Hepatocyte (in vitro differentiated cells): Measurements from ENCODE around the gene PPP1R12A. TPM values are rescaled to one million over a fixed set of nuclear protein-coding genes. Genes with fewer than 3 reads are reported as not detected.

Experiments
- DNase-seq: peaks from one replicate; pipeline ENCODE4 v3.0.0-alpha.2; 2016; ENCODE audit warnings: low spot score
- H2AFZ ChIP-seq: fragments of 200-600 bp; sonication (generic); 2 replicates; pipeline ENCODE4 v1.6.0; 2016; ENCODE audit warnings: antibody characterized with exemption, mild to moderate bottlenecking
- H3K27ac ChIP-seq: fragments of 200-600 bp; sonication (generic); 2 replicates; pipeline ENCODE4 v1.5.1; 2016; ENCODE audit warnings: mild to moderate bottlenecking
- H3K27me3 ChIP-seq: fragments of 200-600 bp; sonication (generic); 2 replicates; pipeline ENCODE4 v1.6.1; 2016
- H3K36me3 ChIP-seq: fragments of 200-600 bp; sonication (generic); replicated peaks from 2 replicates; pipeline ENCODE4 v1.5.1; 2016; ENCODE audit warnings: low read depth; ENCODE audit not compliant: insufficient read depth
- H3K4me1 ChIP-seq: fragments of 200-600 bp; sonication (generic); 2 replicates; pipeline ENCODE4 v1.5.1; 2016; ENCODE audit warnings: mild to moderate bottlenecking, moderate library complexity; ENCODE audit not compliant: insufficient read depth
- H3K4me2 ChIP-seq: fragments of 200-600 bp; sonication (generic); 2 replicates; pipeline ENCODE4 v1.6.0; 2016
- H3K4me3 ChIP-seq: fragments of 200-600 bp; sonication (generic); 2 replicates; pipeline ENCODE4 v1.5.1; 2016; ENCODE audit warnings: mild to moderate bottlenecking
- H3K79me2 ChIP-seq: fragments of 200-600 bp; sonication (generic); 2 replicates; pipeline ENCODE4 v1.6.0; 2017; ENCODE audit warnings: mild to moderate bottlenecking
- H3K9me2 ChIP-seq: fragments of 200-600 bp; sonication (generic); replicated peaks from 2 replicates; pipeline ENCODE4 v1.6.0; 2017; ENCODE audit warnings: mild to moderate bottlenecking; ENCODE audit not compliant: insufficient read depth
- H3K9me3 ChIP-seq: fragments of 200-600 bp; sonication (generic); 2 replicates; pipeline ENCODE4 v1.5.1; 2016; ENCODE audit warnings: low read depth, mild to moderate bottlenecking
- H4K20me1 ChIP-seq: fragments of 200-600 bp; sonication (generic); 2 replicates; pipeline ENCODE4 v1.6.0; 2016; ENCODE audit warnings: mild to moderate bottlenecking; ENCODE audit not compliant: insufficient read depth, poor library complexity, severe bottlenecking
- CTCF ChIP-seq: fragments of 200-600 bp; sonication (generic); IDR thresholded peaks from 2 replicates; pipeline ENCODE4 v1.5.1; 2016; ENCODE audit warnings: antibody characterized with exemption, mild to moderate bottlenecking; ENCODE audit not compliant: poor library complexity
- EZH2 ChIP-seq: fragments of 200-600 bp; sonication (generic); IDR thresholded peaks from 2 replicates; pipeline ENCODE4 v1.6.1; 2016; ENCODE audit warnings: antibody characterized with exemption, mild to moderate bottlenecking, borderline replicate concordance
- EZH2phosphoT487 ChIP-seq: fragments of 200-600 bp; sonication (generic); IDR thresholded peaks from one replicate; pipeline ENCODE4 v1.6.1; 2018; ENCODE audit warnings: antibody characterized with exemption, mild to moderate bottlenecking, low read depth, moderate library complexity; ENCODE audit not compliant: unreplicated experiment, severe bottlenecking
- WGBS: methylation state at CpG from one replicate; pipeline ENCODE4 v1.1.6; 2016; ENCODE audit warnings: low lambda C conversion rate; ENCODE audit errors: missing lambda C conversion rate; 5-methylcytosine and 5-hydroxymethylcytosine counted together
- polyA plus RNA-seq: library from polyadenylated mRNA; unstranded; fragments of >200 nt; fragmentation: Nextera tagmentation; extraction: Ambion mirVana; gene quantifications from 2 replicates; pipeline ENCODE4 v1.2.1, GENCODE V29; 2016
- total RNA-seq: library from RNA; depleted of rRNA; stranded (reverse); fragments of >200 nt; gene quantifications from 2 replicates; pipeline ENCODE4 v1.2.3, GENCODE V29; 2014

PPP1R12A gene
- total and polyA plus RNA-seq, 2 experiments from 2014 or later: 71.7 to 74.0 TPM

GRCh38 chr12:79916826-79917225 is 18.1 kb downstream of the PPP1R12A start:
- Histone ChIP-seq H3K9me2 (no peaks in the 10 kb centered on the region), H4K20me1 (peaks cover 89% of the 10 kb centered on the region), H3K27me3 (no peaks in the 10 kb centered on the region), H3K27ac (no peak overlapping the region), H3K79me2 (peaks cover 100% of the 10 kb centered on the region), H3K36me3 (no peaks in the 10 kb centered on the region), H3K4me1 (peaks cover 7% of the 10 kb centered on the region), H3K4me2 (no peak overlapping the region), H3K9me3 (no peaks in the 10 kb centered on the region), H3K4me3 (no peak overlapping the region), H2AFZ (no peak overlapping the region)
- WGBS: 98% methylated on average over 2 of the region's 2 CpGs
- TF ChIP-seq CTCF (no peak), EZH2 (no peak), EZH2phosphoT487 (no peak)
- no peak for DNase-seq

- TF ChIP-seq EZH2 (no peak), CTCF (no peak)
- H3K27ac ChIP-seq: no peak overlapping the region
- H3K9me3 ChIP-seq: no peaks in the 10 kb centered on the region
- no peak overlapping the region for H3K4me2 ChIP-seq
- H3K4me3 ChIP-seq: no peak overlapping the region
- no peak for DNase-seq
- H3K36me3 ChIP-seq: no peaks in the 10 kb centered on the region
- no peak overlapping the region for H2AFZ ChIP-seq
- no peaks in the 10 kb centered on the region for H3K4me1 ChIP-seq
- no peaks in the 10 kb centered on the region for H3K9me2 ChIP-seq
- 89% methylated on average over 6 of the region's 6 CpGs for WGBS
- peaks cover 100% of the 10 kb centered on the region for H3K79me2 ChIP-seq
- H3K27me3 ChIP-seq: no peaks in the 10 kb centered on the region
- H4K20me1 ChIP-seq: peaks cover 88% of the 10 kb centered on the region
These were observed 22.8 kb downstream of the PPP1R12A start for GRCh38 chr12:79911889-79912656.

- H3K36me3 ChIP-seq: no peaks in the 10 kb centered on the region
- H3K4me1 ChIP-seq: no peaks in the 10 kb centered on the region
- H3K9me3 ChIP-seq: no peaks in the 10 kb centered on the region
- no peak overlapping the region for H3K4me3 ChIP-seq
- H3K79me2 ChIP-seq: peaks cover 100% of the 10 kb centered on the region
- no peak overlapping the region for H3K27ac ChIP-seq
- no peaks in the 10 kb centered on the region for H3K9me2 ChIP-seq
- peaks cover 83% of the 10 kb centered on the region for H4K20me1 ChIP-seq
- TF ChIP-seq EZH2phosphoT487 (no peak), CTCF (no peak), EZH2 (no peak)
- no peaks in the 10 kb centered on the region for H3K27me3 ChIP-seq
- DNase-seq: no peak
- no peak overlapping the region for H2AFZ ChIP-seq
- H3K4me2 ChIP-seq: no peak overlapping the region
These were observed 26.5 kb downstream of the PPP1R12A start for GRCh38 chr12:79908366-79908765.

- H3K4me3 ChIP-seq: no peak overlapping the region
- DNase-seq: no peak
- no peaks in the 10 kb centered on the region for H3K27me3 ChIP-seq
- 96% methylated on average over 2 of the region's 2 CpGs for WGBS
- no peaks in the 10 kb centered on the region for H3K9me3 ChIP-seq
- no peaks in the 10 kb centered on the region for H3K36me3 ChIP-seq
- H3K4me2 ChIP-seq: no peak overlapping the region
- H3K4me1 ChIP-seq: no peaks in the 10 kb centered on the region
- no peaks in the 10 kb centered on the region for H3K9me2 ChIP-seq
- H3K27ac ChIP-seq: no peak overlapping the region
- H4K20me1 ChIP-seq: peaks cover 81% of the 10 kb centered on the region
- no peak for TF ChIP-seq EZH2phosphoT487
- TF ChIP-seq EZH2: no peak
- no peak for TF ChIP-seq CTCF
- H2AFZ ChIP-seq: no peak overlapping the region
- H3K79me2 ChIP-seq: peaks cover 98% of the 10 kb centered on the region
These were observed 33.4 kb downstream of the PPP1R12A start for GRCh38 chr12:79901506-79901905.
